Trophoblast cell (in vitro differentiated cells and primary cell): ENCODE results near the gene KMO.
A peak's percentile ranks its signal among the peaks of the same experiment; 100 is the strongest.

Experiments
- DNase-seq, 2 donors: peaks; one replicate each; pipeline ENCODE4 v3.0.0-alpha.2; 2016
- H2AFZ ChIP-seq: 2 replicates; pipeline ENCODE4 v1.6.1; 2013; ENCODE audit warnings: low read length, moderate library complexity, mild to moderate bottlenecking; ENCODE audit not compliant: insufficient read depth, poor library complexity
- H2AK5ac ChIP-seq: 2 replicates; pipeline ENCODE4 v1.6.1; 2013; ENCODE audit warnings: mild to moderate bottlenecking, low read length
- H2BK120ac ChIP-seq: 2 replicates; pipeline ENCODE4 v1.6.1; 2013; ENCODE audit warnings: low read length, mild to moderate bottlenecking, moderate library complexity; ENCODE audit not compliant: insufficient read depth, poor library complexity
- H2BK12ac ChIP-seq: 2 replicates; pipeline ENCODE4 v1.6.1; 2013; ENCODE audit warnings: mild to moderate bottlenecking, low read length, moderate library complexity
- H2BK5ac ChIP-seq: 2 replicates; pipeline ENCODE4 v1.6.1; 2013; ENCODE audit warnings: low read length, low read depth, moderate library complexity, mild to moderate bottlenecking; ENCODE audit not compliant: poor library complexity
- H3K14ac ChIP-seq: 2 replicates; pipeline ENCODE4 v1.6.1; 2013; ENCODE audit warnings: mild to moderate bottlenecking, low read length
- H3K18ac ChIP-seq: 2 replicates; pipeline ENCODE4 v1.6.1; 2013; ENCODE audit warnings: mild to moderate bottlenecking, low read length
- H3K23ac ChIP-seq: 2 replicates; pipeline ENCODE4 v1.6.1; 2013; ENCODE audit warnings: low read length
- H3K27ac ChIP-seq: 2 replicates; pipeline ENCODE4 v1.5.1; 2013; ENCODE audit warnings: low read depth, mild to moderate bottlenecking, inconsistent platforms, low read length, moderate library complexity
- H3K27me3 ChIP-seq: 2 replicates; pipeline ENCODE4 v1.6.1; 2013; ENCODE audit warnings: inconsistent platforms, mild to moderate bottlenecking, low read length, moderate library complexity; ENCODE audit not compliant: insufficient read depth
- H3K36me3 ChIP-seq, 2 experiments: 1 replicate in 1 of 2; 2 replicates in 1 of 2; pipeline ENCODE4 v1.6.1; 2013; ENCODE audit warnings: low read length in 2 of 2, mild to moderate bottlenecking in 2 of 2, moderate library complexity in 1 of 2; ENCODE audit not compliant: insufficient read depth in 2 of 2, control insufficient read depth in 1 of 2
- H3K4ac ChIP-seq: 2 replicates; pipeline ENCODE4 v1.6.1; 2013; ENCODE audit warnings: low read depth, mild to moderate bottlenecking, low read length, moderate library complexity
- H3K4me1 ChIP-seq, 2 experiments: 1 replicate in 1 of 2; 2 replicates in 1 of 2; pipeline ENCODE4 v1.6.1; 2013; ENCODE audit warnings: low read length in 2 of 2, mild to moderate bottlenecking in 2 of 2, moderate library complexity in 1 of 2; ENCODE audit not compliant: insufficient read depth in 2 of 2, control insufficient read depth in 1 of 2
- H3K4me2 ChIP-seq: 2 replicates; pipeline ENCODE4 v1.6.1; 2013; ENCODE audit warnings: inconsistent platforms, mild to moderate bottlenecking, low read length, moderate library complexity
- H3K4me3 ChIP-seq: 2 replicates; pipeline ENCODE4 v1.5.1; 2013; ENCODE audit warnings: mild to moderate bottlenecking, low read depth, low read length, inconsistent platforms
- H3K79me1 ChIP-seq: one replicate; pipeline ENCODE4 v1.6.1; 2013; ENCODE audit warnings: low read length
- H3K79me2 ChIP-seq: 2 replicates; pipeline ENCODE4 v1.6.1; 2013; ENCODE audit warnings: low read length, mild to moderate bottlenecking; ENCODE audit not compliant: control insufficient read depth, insufficient read depth, poor library complexity
- H3K9ac ChIP-seq: 2 replicates; pipeline ENCODE4 v1.6.1; 2013; ENCODE audit warnings: mild to moderate bottlenecking, low read length
- H3K9me3 ChIP-seq: 2 replicates; pipeline ENCODE4 v1.6.1; 2013; ENCODE audit warnings: low read depth, mild to moderate bottlenecking, control low read depth, inconsistent platforms, low read length; ENCODE audit not compliant: insufficient read depth
- H4K12ac ChIP-seq: 2 replicates; pipeline ENCODE4 v1.6.1; 2013; ENCODE audit warnings: low read depth, mild to moderate bottlenecking, low read length, moderate library complexity
- H4K8ac ChIP-seq: 2 replicates; pipeline ENCODE4 v1.6.1; 2013; ENCODE audit warnings: low read depth, mild to moderate bottlenecking, low read length, moderate library complexity
- H4K91ac ChIP-seq: one replicate; pipeline ENCODE4 v1.6.1; 2013; ENCODE audit warnings: low read depth, mild to moderate bottlenecking, low read length, moderate library complexity
- WGBS: extraction: QIAGEN DNeasy Blood & Tissue Kit; methylation state at CpG from one replicate; pipeline ENCODE4 v1.1.7; 2013; ENCODE audit warnings: missing lambda C conversion rate; ENCODE audit not compliant: insufficient read length, insufficient coverage; ENCODE audit errors: extremely low coverage; 5-methylcytosine and 5-hydroxymethylcytosine counted together

The KMO gene

DNA sequence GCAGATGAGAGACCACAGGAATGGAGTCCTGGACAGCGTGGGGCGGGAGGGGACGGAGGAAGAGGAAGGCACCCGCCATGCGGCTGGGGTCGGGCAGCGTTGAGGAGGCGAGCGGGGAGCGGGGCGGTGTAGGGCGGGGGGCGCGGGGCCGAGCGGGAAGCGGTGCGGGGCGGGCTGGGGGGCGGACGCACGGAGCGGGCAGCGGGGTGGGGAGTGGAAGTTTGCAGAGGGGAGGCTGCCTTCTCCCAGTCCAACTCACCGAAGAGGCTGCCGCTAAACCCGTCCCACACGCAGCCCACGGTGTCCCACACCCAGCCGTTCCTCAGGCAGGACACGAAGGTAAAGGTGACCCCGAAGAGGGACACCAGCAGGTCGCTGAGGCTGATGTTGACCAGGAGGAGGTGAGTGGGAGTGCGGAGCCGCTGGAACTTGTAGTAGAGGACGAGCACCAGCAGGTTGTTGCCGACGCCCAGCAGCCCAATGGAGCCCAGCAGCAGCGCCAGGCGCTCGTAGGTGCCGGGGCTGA, 107.5 kb downstream of the KMO start:
- Histone ChIP-seq H3K14ac (peak overlapping the region; percentile 100), H2BK5ac (peak overlapping the region; percentile 97), H2AK5ac (peak overlapping the region; percentile 97), H2BK12ac (peak overlapping the region; percentile 97), H2BK120ac (peak overlapping the region; percentile 99), H3K23ac (no peak overlapping the region), H3K79me1 (peaks cover 10% of the 10 kb centered on the region), H3K4ac (peak overlapping the region; percentile 100), H3K27ac (peak overlapping the region; percentile 80), H3K79me2 (peaks cover 9% of the 10 kb centered on the region), H3K4me3 (peak overlapping the region; percentile 85), H4K91ac (peak overlapping the region; percentile 98), H3K4me1 (peaks cover 2 to 13% of the 10 kb centered on the region in 2 experiments), H3K27me3 (no peaks in the 10 kb centered on the region), H2AFZ (peak overlapping the region; percentile 98), H3K18ac (peak overlapping the region; percentile 100), H3K9me3 (peaks cover 3% of the 10 kb centered on the region), H4K8ac (peak overlapping the region; percentile 99), H4K12ac (peak overlapping the region; percentile 99), H3K36me3 (peaks cover 0 to 5% of the 10 kb centered on the region in 2 experiments), H3K4me2 (peak overlapping the region; percentile 88), H3K9ac (peak overlapping the region; percentile 86)
- DNase-seq, result peak; percentile 45 to 59
- WGBS, result no CpG with 5 or more reads among the region's 42 CpGs

DNA sequence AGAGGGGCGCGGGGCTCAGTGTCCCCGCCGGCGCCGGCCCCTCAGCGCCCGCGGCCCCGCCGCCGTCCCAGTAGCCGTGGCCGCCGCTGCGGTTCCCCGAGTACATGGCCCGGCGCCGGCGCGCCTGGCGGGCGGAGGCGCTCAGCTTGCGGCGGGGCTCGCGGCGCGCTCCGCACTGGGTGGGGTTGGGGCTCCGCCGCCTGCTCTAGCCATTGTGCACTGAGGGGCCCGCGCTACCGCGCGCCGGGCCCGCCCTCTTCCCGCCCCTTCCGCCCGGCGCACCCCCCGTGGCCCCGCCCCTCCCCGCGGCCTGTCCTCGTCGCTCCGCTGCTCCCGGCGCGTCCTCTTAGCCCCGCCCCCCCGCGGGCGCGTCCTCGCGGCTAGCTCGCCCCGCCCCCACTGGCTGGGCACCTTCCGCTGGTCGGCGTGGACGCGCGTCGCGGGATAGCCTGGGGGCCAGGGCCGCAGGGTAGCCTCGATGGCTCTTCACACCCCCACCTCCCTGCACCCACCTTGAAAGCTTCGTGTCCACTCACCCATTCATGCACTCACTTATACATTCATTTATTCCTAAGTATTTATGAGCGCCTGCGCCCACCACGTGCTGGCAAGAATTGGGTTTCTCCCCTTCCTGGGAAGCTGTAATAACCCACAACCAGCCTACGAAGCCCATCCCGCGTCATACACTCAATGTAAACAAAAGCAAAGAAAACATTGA, 108.1 kb downstream of the KMO start, which contains the start of the genes CHML and OPN3:
Gene CHML (minus strand): TSS at position 221 of the 718 bp plus-strand sequence. CDS start 4,603 bp downstream, outside the sequence.
Gene OPN3 (minus strand): TSS at position 221 of the 718 bp plus-strand sequence. CDS start 115 bp downstream, at position 106.
- Histone ChIP-seq H4K91ac (peak within 1 kb of the TSS; percentile 98), H3K4me3 (peak within 1 kb of the TSS; percentile 85), H3K23ac (no peak within 1 kb of the TSS), H4K12ac (peak within 1 kb of the TSS; percentile 99), H3K4me2 (peak within 1 kb of the TSS; percentile 93), H3K9me3 (peaks cover 3% of the 10 kb centered on the region), H3K4ac (peak within 1 kb of the TSS; percentile 100), H2BK5ac (peak within 1 kb of the TSS; percentile 97), H3K79me1 (peaks cover 10% of the 10 kb centered on the region), H3K79me2 (peaks cover 9% of the 10 kb centered on the region), H3K27ac (peak within 1 kb of the TSS; percentile 80), H2BK120ac (peak within 1 kb of the TSS; percentile 99), H2AK5ac (peak within 1 kb of the TSS; percentile 97), H2BK12ac (peak within 1 kb of the TSS; percentile 97), H3K4me1 (peaks cover 2 to 15% of the 10 kb centered on the region in 2 experiments), H3K18ac (peak within 1 kb of the TSS; percentile 100), H3K36me3 (peaks cover 0 to 3% of the 10 kb centered on the region in 2 experiments), H3K9ac (peak within 1 kb of the TSS; percentile 86), H3K27me3 (no peaks in the 10 kb centered on the region), H3K14ac (peak within 1 kb of the TSS; percentile 100), H4K8ac (peak within 1 kb of the TSS; percentile 99), H2AFZ (peak within 1 kb of the TSS; percentile 98)
- peak; percentile 79 to 90 for DNase-seq
- no CpG with 5 or more reads among the region's 81 CpGs for WGBS

DNA sequence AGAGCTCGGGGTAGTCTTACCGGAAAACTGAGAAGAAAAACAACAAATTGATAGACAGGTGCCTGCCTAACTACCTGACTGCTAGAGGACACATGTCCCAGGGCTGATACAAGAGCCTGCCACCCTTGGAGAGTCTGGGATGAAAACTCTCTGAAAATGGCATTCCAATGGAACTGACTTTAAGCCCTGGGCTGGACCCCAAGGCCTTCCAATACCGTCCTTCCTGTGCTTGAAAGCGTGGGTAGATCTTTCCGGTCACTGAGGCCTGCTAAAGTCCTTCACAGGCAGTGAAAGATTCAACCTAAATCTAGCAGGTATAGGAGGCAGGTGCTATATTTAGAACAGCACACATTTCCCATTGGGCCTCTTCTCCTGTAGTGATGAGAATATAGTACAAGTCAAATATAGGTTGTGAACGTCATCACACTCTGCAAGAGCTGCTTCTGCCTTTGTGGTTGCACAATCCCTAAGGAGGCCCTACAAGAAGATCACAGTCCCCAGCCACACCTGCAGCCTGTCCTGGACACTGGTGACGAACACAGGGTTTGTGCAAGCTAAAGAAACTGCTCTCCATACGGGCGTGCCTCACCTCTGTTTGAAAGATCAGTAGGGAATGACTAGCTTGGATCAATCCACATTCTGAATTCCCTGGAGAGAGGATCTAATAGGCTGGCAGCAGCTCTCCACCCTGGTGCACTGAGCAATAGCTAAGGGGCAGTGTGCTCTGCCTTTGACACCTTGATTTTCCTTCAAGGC, 108.9 kb downstream of the KMO start:
- H3K9me3 ChIP-seq, result peaks cover 3% of the 10 kb centered on the region
- no peaks in the 10 kb centered on the region for H3K36me3 ChIP-seq
- H3K4me2 ChIP-seq, result peak overlapping the region; percentile 93
- H3K27me3 ChIP-seq, result no peaks in the 10 kb centered on the region
- H4K8ac ChIP-seq, result peak overlapping the region; percentile 88
- peak overlapping the region; percentile 85 for H4K12ac ChIP-seq
- H3K27ac ChIP-seq, result no peak overlapping the region
- peaks cover 10% of the 10 kb centered on the region for H3K79me1 ChIP-seq
- H3K79me2 ChIP-seq, result peaks cover 9% of the 10 kb centered on the region
- no peak overlapping the region for H2AK5ac ChIP-seq
- no peak overlapping the region for H2BK120ac ChIP-seq
- WGBS, result no CpG with 5 or more reads among the region's 9 CpGs
- no peak overlapping the region for H3K9ac ChIP-seq
- H4K91ac ChIP-seq, result peak overlapping the region; percentile 72
- H3K18ac ChIP-seq, result no peak overlapping the region
- no peak overlapping the region for H3K4ac ChIP-seq
- H3K23ac ChIP-seq, result no peak overlapping the region
- H3K4me3 ChIP-seq, result no peak overlapping the region
- peak; percentile 80 for DNase-seq
- H3K14ac ChIP-seq, result no peak overlapping the region
- H2BK12ac ChIP-seq, result no peak overlapping the region
- H2BK5ac ChIP-seq, result no peak overlapping the region
- peaks cover 3 to 17% of the 10 kb centered on the region in 2 experiments for H3K4me1 ChIP-seq
- peak overlapping the region; percentile 96 for H2AFZ ChIP-seq
